ENCODE measurements around the gene UTF1. TPM values are rescaled to one million over a fixed set of nuclear protein-coding genes. Genes with fewer than 3 reads are reported as not detected.

The UTF1 gene
- total and polyA plus RNA-seq, 10 donors, result 0.10 to 0.54 (median 0.32) TPM; not detected in 4

DNA sequence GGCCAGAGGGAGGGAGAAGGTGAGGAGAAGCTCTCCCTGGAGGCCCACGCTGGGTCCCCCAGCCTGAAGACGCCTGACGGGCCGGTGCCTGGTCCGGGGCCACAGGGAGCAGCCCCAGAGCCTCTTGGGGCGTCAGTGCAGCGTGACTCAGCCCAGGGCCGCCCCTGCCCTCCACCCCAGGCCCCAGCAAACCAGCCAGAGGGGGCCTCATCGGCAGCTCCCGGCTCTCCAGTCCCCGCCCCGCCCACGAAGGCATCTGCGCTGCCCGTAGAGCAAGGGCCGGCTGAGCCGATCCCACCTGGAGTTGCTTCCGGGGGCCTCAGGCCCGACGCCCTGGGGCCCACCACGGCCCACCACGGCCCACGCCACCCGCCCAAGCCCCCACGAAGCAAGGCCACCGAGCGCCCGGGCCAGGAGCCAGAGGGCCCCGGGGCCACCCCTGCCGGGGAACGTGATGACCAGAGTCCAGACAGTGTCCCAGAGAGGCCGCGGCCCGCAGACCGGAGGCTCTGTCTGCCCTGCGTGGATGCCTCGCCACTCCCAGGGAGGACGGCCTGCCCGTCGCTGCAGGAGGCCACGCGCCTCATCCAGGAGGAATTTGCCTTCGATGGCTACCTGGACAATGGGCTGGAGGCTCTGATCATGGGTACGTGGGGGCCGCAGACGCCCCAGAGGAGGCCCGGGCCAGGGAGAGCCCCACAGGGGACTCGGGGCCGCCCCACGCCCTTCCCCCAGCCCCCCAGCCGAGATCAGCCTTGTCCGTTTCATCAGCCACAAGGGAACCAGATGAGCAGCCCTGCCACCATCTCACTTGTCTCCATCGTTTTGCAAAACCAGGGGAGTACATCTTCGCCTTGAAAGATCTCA, 31.2 kb upstream of the UTF1 start:
- Histone ChIP-seq H3K36me3 (no peaks in the 10 kb centered on the region), H3K9me3 (peaks cover 0 to 10% (median 7%) of the 10 kb centered on the region in 8 donors), H3K4me3 (no peak overlapping the region), H3K4me1 (no peaks in the 10 kb centered on the region), H3K27ac (no peak overlapping the region), H3K27me3 (replicated peaks in 1 of 7) (peaks cover 0 to 57% (median 0%) of the 10 kb centered on the region in 7 donors)
- intact Hi-C loops (cut with DNase I; ENCODE audit: low total_unique reads), result no loop called here
- TF ChIP-seq CTCF (IDR thresholded peaks at IDR 0.05 in 8 of 11, conservative IDR thresholded peaks at IDR 0.05 in 3 of 11) (no peak), POLR2A (IDR thresholded peaks at IDR 0.05) (no peak)
- WGBS, 5 donors, result 87 to 92% (median 89%) methylated on average over 32 to 54 of the region's 54 CpGs
- DNase-seq, result no peak

GRCh38 chr10:133199488-133199885, 30.5 kb upstream of the UTF1 start:
- WGBS, 5 donors, result 82 to 95% (median 87%) methylated on average over 10 to 13 of the region's 13 CpGs
- no peak overlapping the region for H3K4me3 ChIP-seq
- H3K27me3 ChIP-seq (replicated peaks in 1 of 7), result peaks cover 0 to 57% (median 0%) of the 10 kb centered on the region in 7 donors
- H3K27ac ChIP-seq, result no peak overlapping the region
- TF ChIP-seq POLR2AphosphoS5 (IDR thresholded peaks at IDR 0.05), result no peak
- no peak for TF ChIP-seq CTCF (IDR thresholded peaks at IDR 0.05 in 8 of 11, conservative IDR thresholded peaks at IDR 0.05 in 3 of 11)
- TF ChIP-seq POLR2A (IDR thresholded peaks at IDR 0.05), result no peak
- H3K36me3 ChIP-seq, result no peaks in the 10 kb centered on the region
- H3K9me3 ChIP-seq, result peaks cover 0 to 3% (median 1%) of the 10 kb centered on the region in 8 donors
- DNase-seq, result no peak
- H3K4me1 ChIP-seq, result no peaks in the 10 kb centered on the region
- intact Hi-C loops (cut with DNase I; ENCODE audit: low total_unique reads), result no loop called here

- DNase-seq, result no peak
- peaks cover 0 to 59% (median 0%) of the 10 kb centered on the region in 7 donors for H3K27me3 ChIP-seq (replicated peaks in 1 of 7)
- intact Hi-C loops (cut with DNase I; ENCODE audit: low total_unique reads), result no loop called here
- TF ChIP-seq POLR2A (IDR thresholded peaks at IDR 0.05), result no peak
- no peak for TF ChIP-seq POLR2AphosphoS5 (IDR thresholded peaks at IDR 0.05)
- TF ChIP-seq CTCF (IDR thresholded peaks at IDR 0.05 in 8 of 11, conservative IDR thresholded peaks at IDR 0.05 in 3 of 11), result no peak
- no peak overlapping the region for H3K4me3 ChIP-seq
- H3K4me1 ChIP-seq, result no peaks in the 10 kb centered on the region
- no peak overlapping the region for H3K27ac ChIP-seq
- no peaks in the 10 kb centered on the region for H3K9me3 ChIP-seq
- WGBS, 5 donors, result 63 to 74% (median 64%) methylated on average over 12 to 38 of the region's 38 CpGs
- H3K36me3 ChIP-seq, result no peaks in the 10 kb centered on the region
Measured at GRCh38 chr10:133199992-133200611, 29.9 kb upstream of the UTF1 start.

DNA sequence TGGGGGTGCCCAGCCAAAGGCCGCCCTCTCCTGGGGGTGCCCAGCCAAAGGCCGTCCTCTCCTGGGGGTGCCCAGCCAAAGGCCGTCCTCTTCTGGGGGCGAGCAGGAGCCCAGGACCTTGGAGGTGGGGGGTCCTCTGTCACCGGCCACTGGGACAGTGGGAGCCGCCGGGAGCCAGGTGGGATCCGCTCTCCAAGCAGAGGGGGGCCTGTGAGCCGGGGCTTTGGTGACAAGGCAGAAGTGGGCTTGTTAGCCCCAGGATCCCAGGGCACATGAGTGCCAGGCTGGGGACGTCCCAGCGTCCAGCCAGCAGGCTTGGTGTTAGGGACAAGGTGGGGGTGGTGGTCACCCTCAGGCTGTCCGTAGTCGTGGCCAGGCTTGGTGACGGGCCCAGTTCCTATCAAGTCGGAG, 29.4 kb upstream of the UTF1 start:
- H3K4me1 ChIP-seq, result no peaks in the 10 kb centered on the region
- no peak for DNase-seq
- 83 to 91% (median 86%) methylated on average over 5 to 15 of the region's 15 CpGs for WGBS, 5 donors
- intact Hi-C loops (cut with DNase I; ENCODE audit: low total_unique reads), result no loop called here
- no peak overlapping the region for H3K4me3 ChIP-seq
- TF ChIP-seq POLR2A (IDR thresholded peaks at IDR 0.05) (no peak), POLR2AphosphoS5 (IDR thresholded peaks at IDR 0.05) (no peak), CTCF (IDR thresholded peaks at IDR 0.05 in 8 of 11, conservative IDR thresholded peaks at IDR 0.05 in 3 of 11) (no peak)
- no peak overlapping the region for H3K27ac ChIP-seq
- no peaks in the 10 kb centered on the region for H3K36me3 ChIP-seq
- peaks cover 0 to 64% (median 0%) of the 10 kb centered on the region in 7 donors for H3K27me3 ChIP-seq (replicated peaks in 1 of 7)
- H3K9me3 ChIP-seq, result no peaks in the 10 kb centered on the region
